Kidney (tissue), 14 donors: Measurements from ENCODE around the gene HOXB8. TPM values are rescaled to one million over a fixed set of nuclear protein-coding genes. Genes with fewer than 3 reads are reported as not detected.

Source experiments
- DNase-seq, 5 donors: peaks; one replicate each; pipeline ENCODE4 v3.0.0-alpha.2; 2013 to 2020
- FAIRE-seq: peaks from 2 replicates; lab custom pipeline; 2012; peaks lifted over from hg19 to GRCh38; lab: Jason Lieb, UNC
- H3K27ac ChIP-seq, 2 donors: one replicate each; pipeline ENCODE4 v1.7.0; 2013; ENCODE audit warnings: low read depth in 2 of 2, low read length in 2 of 2, inconsistent platforms in 1 of 2
- H3K27me3 ChIP-seq: one replicate; pipeline ENCODE4 v1.7.1; 2013; ENCODE audit warnings: low read length, inconsistent platforms; ENCODE audit not compliant: control insufficient read depth, insufficient read depth
- H3K36me3 ChIP-seq, 3 donors: one replicate each; pipeline versions ENCODE4 v1.7.0 to v1.7.1; 2013; ENCODE audit warnings: low read length in 3 of 3, control low read depth in 1 of 3, inconsistent platforms in 1 of 3; ENCODE audit not compliant: insufficient read depth in 3 of 3, control insufficient read depth in 2 of 3
- H3K4me1 ChIP-seq, 3 donors: one replicate each; pipeline versions ENCODE4 v1.7.0 to v1.7.1; 2013; ENCODE audit warnings: low read length in 3 of 3, inconsistent platforms in 1 of 3, low read depth in 1 of 3; ENCODE audit not compliant: control insufficient read depth in 2 of 3, insufficient read depth in 2 of 3
- H3K4me3 ChIP-seq, 3 donors: one replicate each; pipeline versions ENCODE4 v1.7.0 to v1.8.1; 2013; ENCODE audit warnings: low read length in 3 of 3, control low read depth in 1 of 3, inconsistent platforms in 1 of 3
- H3K9ac ChIP-seq, 3 donors: one replicate each; pipeline versions ENCODE4 v1.7.0 to v1.7.1; 2013; ENCODE audit warnings: low read length in 3 of 3, control low read depth in 1 of 3, inconsistent platforms in 1 of 3
- H3K9me3 ChIP-seq, 3 donors: one replicate each; pipeline versions ENCODE4 v1.7.0 to v1.7.1; 2013; ENCODE audit warnings: low read length in 3 of 3, control low read depth in 1 of 3, inconsistent platforms in 1 of 3; ENCODE audit not compliant: control insufficient read depth in 2 of 3, insufficient read depth in 1 of 3
- intact Hi-C: fragments of 100-400 bp; cut with DNase I; formaldehyde crosslinking; loops from one replicate; pipeline ENCODE4 v1.11.1; 2022
- polyA plus RNA-seq: library from polyadenylated mRNA; stranded (reverse); fragments of 350-450 nt; fragmentation: Illumina TruSeq; extraction: RNeasy Lipid Tissue Mini Kit (QIAGEN cat#74804); gene quantifications from one replicate; pipeline ENCODE4 v1.2.3, GENCODE V29; 2014; ENCODE audit warnings: low read depth, low replicate concordance; ENCODE audit not compliant: insufficient read depth
- total RNA-seq: library from RNA; stranded (reverse); fragmentation: NEBNext Ultra II Directional; extraction: Animal tissue kit (Norgen Biotek cat#: 25700); gene quantifications from one replicate; pipeline ENCODE4 v1.2.1, GENCODE V29; 2021
- TF ChIP-seq, protein P1 (sequence below): IDR thresholded peaks from 3 replicates; pipeline ENCODE4 v1.5.1; 2012; ENCODE audit warnings: mild to moderate bottlenecking, moderate library complexity, borderline replicate concordance; ENCODE audit not compliant: insufficient read depth; ENCODE audit errors: extremely low read depth
- donor health status: control.
- donor health status: control.
- donor health status: control.
- donor health status: control.
- donor health status: control.
- donor health status: DM: yes; HTN: yes; CAD: no.
- donor health status: Normal renal cell carcinoma (clear cell type).

The HOXB8 gene
- total and polyA plus RNA-seq, 2 donors from 2014 or later = 19.3 to 48.7 TPM

DNA sequence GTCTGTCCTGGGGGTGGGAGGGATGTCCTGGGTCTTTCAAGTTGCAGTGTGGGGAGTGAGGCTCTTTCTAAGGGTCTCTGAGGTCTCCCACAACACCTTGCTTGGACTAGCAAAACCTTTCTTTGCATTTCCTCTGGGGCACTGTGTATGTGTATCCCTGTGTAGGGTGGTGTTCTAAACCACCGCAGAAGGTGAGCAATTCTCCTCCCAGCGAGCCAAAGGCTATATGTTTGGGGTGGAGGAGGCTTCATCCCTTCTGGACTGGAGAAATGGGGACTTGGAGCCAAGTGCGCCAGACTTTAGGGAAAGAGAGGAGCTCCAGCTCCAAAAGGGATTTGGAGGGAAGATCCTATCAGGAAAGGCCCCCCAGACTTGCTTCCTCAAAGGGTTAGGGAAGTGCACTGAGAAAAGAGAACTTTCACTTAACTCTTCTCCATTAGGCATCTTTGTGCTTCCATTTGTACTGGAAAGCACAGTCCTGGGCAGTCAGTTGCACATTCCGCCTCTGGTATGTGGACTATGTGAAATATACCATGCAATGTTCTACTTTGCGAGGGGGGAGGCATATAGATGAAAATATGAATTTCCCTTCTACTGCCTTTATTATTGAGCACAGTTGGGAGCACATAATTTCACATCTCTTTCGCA, 29.9 kb upstream of the HOXB8 start:
- Histone ChIP-seq H3K27ac (no peak overlapping the region), H3K36me3 (no peaks in the 10 kb centered on the region), H3K4me3 (no peak overlapping the region), H3K9ac (no peak overlapping the region), H3K4me1 (peaks cover 0 to 4% (median 0%) of the 10 kb centered on the region in 3 donors), H3K27me3 (peaks cover 42% of the 10 kb centered on the region), H3K9me3 (no peaks in the 10 kb centered on the region)
- TF ChIP-seq, protein P1, sequence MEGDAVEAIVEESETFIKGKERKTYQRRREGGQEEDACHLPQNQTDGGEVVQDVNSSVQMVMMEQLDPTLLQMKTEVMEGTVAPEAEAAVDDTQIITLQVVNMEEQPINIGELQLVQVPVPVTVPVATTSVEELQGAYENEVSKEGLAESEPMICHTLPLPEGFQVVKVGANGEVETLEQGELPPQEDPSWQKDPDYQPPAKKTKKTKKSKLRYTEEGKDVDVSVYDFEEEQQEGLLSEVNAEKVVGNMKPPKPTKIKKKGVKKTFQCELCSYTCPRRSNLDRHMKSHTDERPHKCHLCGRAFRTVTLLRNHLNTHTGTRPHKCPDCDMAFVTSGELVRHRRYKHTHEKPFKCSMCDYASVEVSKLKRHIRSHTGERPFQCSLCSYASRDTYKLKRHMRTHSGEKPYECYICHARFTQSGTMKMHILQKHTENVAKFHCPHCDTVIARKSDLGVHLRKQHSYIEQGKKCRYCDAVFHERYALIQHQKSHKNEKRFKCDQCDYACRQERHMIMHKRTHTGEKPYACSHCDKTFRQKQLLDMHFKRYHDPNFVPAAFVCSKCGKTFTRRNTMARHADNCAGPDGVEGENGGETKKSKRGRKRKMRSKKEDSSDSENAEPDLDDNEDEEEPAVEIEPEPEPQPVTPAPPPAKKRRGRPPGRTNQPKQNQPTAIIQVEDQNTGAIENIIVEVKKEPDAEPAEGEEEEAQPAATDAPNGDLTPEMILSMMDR = no peak
- intact Hi-C loops = no loop called here
- DNase-seq (peak in 1 of 5 donors; percentile 28), FAIRE-seq (no peak)

DNA sequence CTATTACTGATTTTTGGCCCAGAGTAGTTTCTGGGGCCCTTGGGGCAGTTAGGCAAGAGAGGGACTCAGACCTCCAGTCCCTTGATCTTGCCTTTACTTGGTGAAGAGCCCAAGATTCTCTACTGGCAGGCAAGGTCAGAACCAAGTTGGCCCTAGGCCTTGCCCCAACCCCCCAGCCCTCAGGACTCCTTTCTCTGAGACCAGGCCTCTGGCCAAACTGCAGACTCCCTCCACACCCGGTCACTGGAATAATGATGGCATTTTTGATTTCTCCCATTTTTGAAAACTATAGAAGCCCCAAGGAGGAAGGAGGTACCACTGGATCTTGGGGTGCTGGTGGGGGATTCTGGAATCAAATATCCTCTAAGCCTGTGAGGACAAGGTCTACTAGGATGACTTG, 29.1 kb upstream of the HOXB8 start:
- H3K9me3 ChIP-seq = no peaks in the 10 kb centered on the region
- peaks cover 0 to 4% (median 0%) of the 10 kb centered on the region in 3 donors for H3K4me1 ChIP-seq
- peak in 1 of 5 donors; percentile 35 for DNase-seq
- TF ChIP-seq, protein P1 = no peak
- no peak for FAIRE-seq
- intact Hi-C loops = no loop called here
- no peaks in the 10 kb centered on the region for H3K36me3 ChIP-seq
- H3K9ac ChIP-seq = no peak overlapping the region
- no peak overlapping the region for H3K27ac ChIP-seq
- H3K4me3 ChIP-seq = no peak overlapping the region
- peaks cover 42% of the 10 kb centered on the region for H3K27me3 ChIP-seq

DNA sequence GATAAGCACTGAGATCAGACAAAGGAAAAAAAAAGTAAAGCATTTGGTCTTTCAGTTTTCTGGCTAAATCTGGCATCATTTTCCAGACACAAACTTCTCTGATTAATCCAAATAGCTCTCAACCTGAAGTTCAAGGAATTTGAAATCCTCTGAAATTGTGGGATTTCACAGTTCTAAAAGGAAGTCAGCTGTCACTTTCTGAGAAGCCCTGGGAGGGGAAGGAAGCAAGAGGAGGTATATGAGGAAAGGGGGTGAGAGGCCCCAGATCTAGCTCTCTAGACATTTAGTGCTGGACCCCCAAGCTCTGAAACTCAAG, 28.6 kb upstream of the HOXB8 start:
- H3K27ac ChIP-seq = no peak overlapping the region
- H3K4me1 ChIP-seq = peaks cover 0 to 4% (median 0%) of the 10 kb centered on the region in 3 donors
- DNase-seq (no peak), FAIRE-seq (no peak)
- H3K9ac ChIP-seq = no peak overlapping the region
- TF ChIP-seq, protein P1 = no peak
- intact Hi-C loops = no loop called here
- peaks cover 42% of the 10 kb centered on the region for H3K27me3 ChIP-seq
- no peaks in the 10 kb centered on the region for H3K9me3 ChIP-seq
- no peaks in the 10 kb centered on the region for H3K36me3 ChIP-seq
- no peak overlapping the region for H3K4me3 ChIP-seq
